IPS DF 6.9 (cell line): Measurements from ENCODE around the gene ZCCHC3.
A peak's percentile ranks its signal among the peaks of the same experiment; 100 is the strongest.

ENCODE experiments used
- DNase-seq: peaks from one replicate; pipeline ENCODE4 v3.0.0-alpha.2; 2013; ENCODE audit warnings: low read depth, low spot score
- H3K27ac ChIP-seq: one replicate; pipeline ENCODE4 v1.5.1; 2013; ENCODE audit warnings: low read length, control low read depth
- H3K27me3 ChIP-seq: 2 replicates; pipeline ENCODE4 v1.6.1; 2013; ENCODE audit warnings: mild to moderate bottlenecking, low read length; ENCODE audit not compliant: control insufficient read depth, insufficient read depth
- H3K36me3 ChIP-seq: 2 replicates; pipeline ENCODE4 v1.6.1; 2013; ENCODE audit warnings: low read length; ENCODE audit not compliant: control insufficient read depth, insufficient read depth
- H3K4me1 ChIP-seq: 2 replicates; pipeline ENCODE4 v1.6.1; 2013; ENCODE audit warnings: low read length; ENCODE audit not compliant: control insufficient read depth, insufficient read depth
- H3K4me3 ChIP-seq: 2 replicates; pipeline ENCODE4 v1.5.1; 2013; ENCODE audit warnings: mild to moderate bottlenecking, low read length
- H3K9me3 ChIP-seq: 2 replicates; pipeline ENCODE4 v1.6.1; 2013; ENCODE audit warnings: low read length, inconsistent platforms; ENCODE audit not compliant: control insufficient read depth, insufficient read depth
- WGBS: extraction: QIAGEN DNeasy Blood & Tissue Kit; methylation state at CpG from one replicate; pipeline ENCODE4 v1.1.7; 2013; ENCODE audit warnings: mixed read lengths, missing lambda C conversion rate; ENCODE audit not compliant: insufficient read length, insufficient coverage; 5-methylcytosine and 5-hydroxymethylcytosine counted together

The ZCCHC3 gene

DNA sequence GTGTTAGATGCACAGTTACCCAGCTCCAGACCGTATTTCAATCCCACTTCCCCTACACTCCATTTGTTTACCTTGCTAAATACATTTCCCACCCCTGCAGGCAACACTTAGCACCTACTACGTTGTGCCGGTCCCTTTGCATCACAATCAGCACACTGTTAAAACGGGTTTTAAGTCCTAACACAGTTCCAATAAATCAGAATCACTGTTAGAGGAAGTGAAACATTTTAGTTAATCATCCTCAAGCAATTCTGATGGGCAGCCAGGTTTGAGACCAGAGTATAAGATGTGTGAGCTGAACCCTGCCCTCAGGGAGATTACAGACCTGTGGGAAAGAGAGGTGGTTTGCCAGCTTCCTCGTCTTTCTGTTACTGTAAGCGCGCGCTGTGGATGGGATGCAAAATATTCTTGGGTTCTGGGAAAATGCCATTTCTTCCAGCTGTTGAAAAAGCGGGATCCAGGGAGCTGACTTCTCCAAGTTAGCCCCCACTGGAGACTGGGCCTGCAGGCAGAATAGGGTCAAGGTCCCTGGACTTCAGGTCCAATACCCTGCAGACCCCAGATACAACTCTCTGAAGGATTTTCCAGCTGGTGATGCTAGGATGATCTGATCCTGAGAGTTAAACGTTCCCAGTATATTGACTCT lies 3.1 kb downstream of the ZCCHC3 start:
- Histone ChIP-seq H3K4me3 (peak overlapping the region; percentile 17; the same call in 1 of the 2 replicates), H3K4me1 (peaks cover 8% of the 10 kb centered on the region; the same call in 1 of the 2 replicates), H3K27me3 (no peaks in the 10 kb centered on the region), H3K9me3 (no peaks in the 10 kb centered on the region), H3K36me3 (no peaks in the 10 kb centered on the region), H3K27ac (peak overlapping the region; percentile 3)
- DNase-seq = no peak
- WGBS = no CpG with 5 or more reads among the region's 10 CpGs

DNA sequence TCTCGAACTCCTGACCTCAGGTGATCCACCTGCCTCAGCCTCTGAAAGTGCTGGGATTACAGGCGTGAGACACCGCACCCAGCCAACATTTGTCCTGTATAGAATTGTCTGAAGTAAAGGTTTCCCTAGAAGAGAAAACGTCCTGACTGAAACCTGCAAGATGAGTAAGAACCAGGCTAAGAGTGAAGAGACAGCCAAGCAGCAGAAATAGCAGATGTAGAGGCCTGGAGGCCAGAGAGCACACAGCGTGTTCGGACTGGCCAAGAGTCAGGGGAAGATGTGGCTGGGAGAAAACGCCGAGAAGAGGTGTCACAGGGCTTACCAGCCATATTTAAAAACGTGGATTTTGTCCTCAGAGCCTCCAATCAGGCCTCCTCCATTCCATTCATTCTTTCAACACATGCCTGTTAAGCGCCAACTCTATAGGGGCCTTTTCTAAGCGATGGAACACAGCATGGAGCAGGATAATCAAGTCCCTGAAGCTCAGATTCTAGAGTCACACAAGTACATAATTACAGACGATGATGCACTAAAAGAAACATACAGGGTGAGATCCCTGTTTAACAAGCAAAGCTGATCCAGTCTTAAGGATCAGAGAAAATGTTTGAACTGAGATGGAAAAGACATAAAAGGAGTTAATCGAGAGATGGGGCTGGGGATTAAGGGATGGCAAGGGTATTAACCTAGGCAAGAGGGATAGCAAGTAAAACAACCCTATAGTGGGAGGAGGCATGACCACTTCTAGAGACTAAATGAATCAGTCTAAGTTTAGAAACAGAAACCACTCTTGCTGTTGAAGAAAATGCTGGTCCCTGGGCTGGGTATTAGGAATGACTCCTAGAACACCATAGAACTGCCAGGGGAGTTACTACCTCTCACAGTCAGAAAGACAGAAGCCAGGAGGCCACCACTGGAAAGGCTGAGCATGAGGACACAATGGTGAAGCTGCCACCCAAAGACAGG lies 4.8 kb downstream of the ZCCHC3 start:
- no peak overlapping the region for H3K27ac ChIP-seq
- H3K4me3 ChIP-seq = no peak overlapping the region
- H3K27me3 ChIP-seq = no peaks in the 10 kb centered on the region
- no CpG with 5 or more reads among the region's 13 CpGs for WGBS
- no peak for DNase-seq
- no peaks in the 10 kb centered on the region for H3K36me3 ChIP-seq
- no peaks in the 10 kb centered on the region for H3K9me3 ChIP-seq
- H3K4me1 ChIP-seq = peaks cover 8% of the 10 kb centered on the region; the same call in 1 of the 2 replicates

GRCh38 chr20:305745-306144 lies 8.4 kb downstream of the ZCCHC3 start:
- no peaks in the 10 kb centered on the region for H3K27me3 ChIP-seq
- no peak overlapping the region for H3K4me3 ChIP-seq
- no peaks in the 10 kb centered on the region for H3K36me3 ChIP-seq
- H3K9me3 ChIP-seq = no peaks in the 10 kb centered on the region
- no peak for DNase-seq
- WGBS = no CpG with 5 or more reads among the region's 11 CpGs
- H3K27ac ChIP-seq = no peak overlapping the region
- peaks cover 7% of the 10 kb centered on the region; the same call in 1 of the 2 replicates for H3K4me1 ChIP-seq

DNA sequence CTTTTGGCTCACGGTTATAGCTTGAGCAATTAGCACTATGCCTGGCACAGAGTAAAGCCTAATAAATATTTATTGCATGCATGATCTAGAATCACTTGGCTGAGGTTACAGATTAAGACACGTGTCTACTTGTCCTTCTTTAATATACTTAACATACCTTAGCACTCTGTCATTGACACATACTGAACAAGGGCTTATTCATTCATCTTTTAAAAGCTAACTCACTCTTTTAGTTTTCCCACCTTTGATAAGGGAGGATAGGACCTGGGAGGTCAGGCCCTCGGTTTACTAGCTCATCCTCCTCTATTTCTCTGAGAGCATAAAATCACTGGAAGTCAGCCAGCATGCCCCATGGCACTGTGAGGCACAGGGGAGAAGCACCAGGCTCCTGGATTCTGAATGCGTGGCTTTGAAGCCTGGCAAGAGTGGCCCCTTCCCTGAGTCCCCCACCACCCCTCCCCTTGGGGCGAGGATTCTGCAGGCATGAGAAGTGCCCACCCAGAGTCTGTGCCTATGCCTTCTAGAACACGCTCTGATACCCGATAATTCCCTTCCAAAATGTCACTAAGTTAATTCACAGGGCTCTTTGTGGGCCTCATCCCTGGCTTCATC lies 11.2 kb downstream of the ZCCHC3 start:
- WGBS = no CpG with 5 or more reads among the region's 7 CpGs
- Histone ChIP-seq H3K4me1 (peaks cover 1% of the 10 kb centered on the region; the same call in 1 of the 2 replicates), H3K27ac (no peak overlapping the region), H3K36me3 (no peaks in the 10 kb centered on the region), H3K9me3 (no peaks in the 10 kb centered on the region), H3K27me3 (no peaks in the 10 kb centered on the region), H3K4me3 (no peak overlapping the region)
- no peak for DNase-seq

GRCh38 chr20:309306-309840 lies 12.0 kb downstream of the ZCCHC3 start:
- no peaks in the 10 kb centered on the region for H3K36me3 ChIP-seq
- H3K27ac ChIP-seq = no peak overlapping the region
- H3K9me3 ChIP-seq = no peaks in the 10 kb centered on the region
- no peak for DNase-seq
- H3K27me3 ChIP-seq = no peaks in the 10 kb centered on the region
- WGBS = no CpG with 5 or more reads among the region's 6 CpGs
- peaks cover 1% of the 10 kb centered on the region; the same call in 1 of the 2 replicates for H3K4me1 ChIP-seq
- no peak overlapping the region; the same call in 1 of the 2 replicates for H3K4me3 ChIP-seq

DNA sequence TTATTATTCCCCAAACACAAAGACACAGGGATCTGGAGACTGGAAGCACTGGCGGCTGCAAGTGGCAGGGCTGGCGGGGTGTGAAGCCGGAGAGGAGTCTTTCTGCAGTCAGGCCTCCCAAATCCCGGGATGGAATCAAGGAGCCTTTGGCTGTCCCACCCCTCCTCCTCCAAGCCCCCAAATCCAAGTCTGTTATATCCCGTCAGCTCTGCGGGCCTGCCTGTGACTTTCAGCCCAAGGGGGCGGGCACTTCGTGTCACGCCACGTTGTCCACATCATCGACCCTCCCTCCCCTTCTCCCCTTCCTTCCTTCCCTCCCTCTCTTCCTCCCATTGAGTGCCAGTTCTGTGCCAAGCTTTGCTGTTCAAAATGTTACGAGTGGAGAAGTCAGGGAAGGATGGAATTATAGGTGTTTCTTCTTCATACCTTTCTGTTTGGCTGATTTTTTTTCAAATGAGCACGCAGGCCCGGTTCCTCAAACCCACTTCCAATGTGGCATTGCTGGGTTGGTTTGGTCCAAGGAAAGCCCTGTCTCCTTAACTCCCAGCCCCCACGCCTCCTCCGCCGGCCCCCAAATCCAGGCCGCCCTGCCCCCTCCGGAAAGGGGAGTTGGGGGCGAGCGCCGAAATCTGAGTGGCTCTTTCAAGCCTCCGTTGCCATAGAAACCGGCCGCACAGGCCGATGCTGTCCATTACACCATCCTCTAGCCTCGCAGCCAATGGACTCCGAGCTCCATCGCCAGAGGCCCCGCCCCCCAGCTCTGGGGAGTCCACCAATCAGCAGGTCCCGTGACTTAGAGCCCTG lies 12.7 kb downstream of the ZCCHC3 start:
- H3K27ac ChIP-seq = no peak overlapping the region
- peak; percentile 97 for DNase-seq
- H3K4me1 ChIP-seq = peaks cover 1% of the 10 kb centered on the region; the same call in 1 of the 2 replicates
- no peaks in the 10 kb centered on the region for H3K9me3 ChIP-seq
- no peaks in the 10 kb centered on the region for H3K36me3 ChIP-seq
- no CpG with 5 or more reads among the region's 31 CpGs for WGBS
- H3K4me3 ChIP-seq = peak overlapping the region; percentile 23; the same call in 1 of the 2 replicates
- no peaks in the 10 kb centered on the region for H3K27me3 ChIP-seq

GRCh38 chr20:310645-311044 lies 13.3 kb downstream of the ZCCHC3 start:
- Histone ChIP-seq H3K9me3 (no peaks in the 10 kb centered on the region), H3K4me1 (peaks cover 1% of the 10 kb centered on the region; the same call in 1 of the 2 replicates), H3K27ac (no peak overlapping the region), H3K4me3 (no peak overlapping the region), H3K27me3 (no peaks in the 10 kb centered on the region), H3K36me3 (no peaks in the 10 kb centered on the region)
- DNase-seq = no peak
- no CpG with 5 or more reads among the region's 7 CpGs for WGBS

DNA sequence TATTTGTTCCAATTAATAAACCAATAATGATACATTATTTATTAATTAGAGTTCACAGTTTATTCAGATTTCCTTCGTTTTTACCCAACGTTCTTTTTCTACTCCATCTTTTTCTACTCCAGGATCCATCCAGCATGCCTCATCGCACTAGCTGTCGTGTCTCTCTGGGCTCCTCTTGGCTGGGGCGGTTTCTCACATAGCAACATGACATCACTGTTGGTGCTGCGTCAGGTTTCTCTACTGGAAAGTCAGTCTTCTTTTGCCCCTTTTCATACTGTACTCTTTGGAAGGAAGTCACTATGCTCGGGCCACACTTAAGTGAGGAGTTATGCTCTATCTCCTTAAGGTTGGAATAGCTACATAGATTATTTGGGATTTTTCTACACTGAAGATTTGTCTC lies 14.2 kb downstream of the ZCCHC3 start:
- H3K9me3 ChIP-seq = no peaks in the 10 kb centered on the region
- no peak overlapping the region for H3K4me3 ChIP-seq
- H3K36me3 ChIP-seq = no peaks in the 10 kb centered on the region
- no CpG with 5 or more reads among the region's 7 CpGs for WGBS
- no peak for DNase-seq
- H3K27me3 ChIP-seq = no peaks in the 10 kb centered on the region
- peaks cover 1% of the 10 kb centered on the region; the same call in 1 of the 2 replicates for H3K4me1 ChIP-seq
- no peak overlapping the region for H3K27ac ChIP-seq

- no CpG with 5 or more reads among the region's 8 CpGs for WGBS
- H3K9me3 ChIP-seq = no peaks in the 10 kb centered on the region
- H3K27ac ChIP-seq = no peak overlapping the region
- no peaks in the 10 kb centered on the region for H3K36me3 ChIP-seq
- peaks cover 1% of the 10 kb centered on the region; the same call in 1 of the 2 replicates for H3K4me1 ChIP-seq
- H3K4me3 ChIP-seq = no peak overlapping the region
- no peak for DNase-seq
- H3K27me3 ChIP-seq = no peaks in the 10 kb centered on the region
Measured at GRCh38 chr20:312067-312466, 14.7 kb downstream of the ZCCHC3 start.
